MCF 10A (cell line): Measurements from ENCODE around the gene CCDC127. TPM values are rescaled to one million over a fixed set of nuclear protein-coding genes. Genes with fewer than 3 reads are reported as not detected.

ENCODE experiments used
- BruUV-seq: library from RNA; stranded (reverse); fragments of 400-500 nt; replicated peaks from 2 replicates; lab custom pipeline; 2021; lab: Mats Ljungman, UMichigan
- CTCF ChIA-PET: fragments of 300-600 bp; sonication (Branson Sonifier 250); formaldehyde crosslinking; extraction: SDS; loops from one replicate; lab custom pipeline; 2021; ENCODE audit warnings: antibody characterized with exemption, inconsistent platforms; lab: Yijun Ruan, JAX
- POLR2A ChIA-PET: fragments of 300-600, 350-650 bp; sonication (Branson Sonifier 250); formaldehyde crosslinking; extraction: SDS; loops from one replicate; lab custom pipeline; 2020; ENCODE audit warnings: antibody characterized with exemption, inconsistent platforms; lab: Yijun Ruan, JAX
- DNase-seq: peaks from one replicate; pipeline ENCODE4 v3.0.0-alpha.2; 2018; ENCODE audit not compliant: unreplicated experiment
- H3K27ac Mint-ChIP-seq: one replicate; pipeline ENCODE4 v1.8.0; 2022; ENCODE audit warnings: mild to moderate bottlenecking, low read depth, mixed read lengths; ENCODE audit not compliant: unreplicated experiment
- H3K27me3 Mint-ChIP-seq: one replicate; pipeline ENCODE4 v1.8.0; 2022; ENCODE audit warnings: mixed read lengths; ENCODE audit not compliant: insufficient read depth, unreplicated experiment
- H3K36me3 Mint-ChIP-seq: one replicate; pipeline ENCODE4 v1.8.0; 2022; ENCODE audit warnings: mild to moderate bottlenecking, moderate library complexity, mixed read lengths; ENCODE audit not compliant: insufficient read depth, unreplicated experiment
- H3K4me1 Mint-ChIP-seq: one replicate; pipeline ENCODE4 v1.8.0; 2022; ENCODE audit warnings: mixed read lengths; ENCODE audit not compliant: insufficient read depth, unreplicated experiment
- H3K4me3 Mint-ChIP-seq: one replicate; pipeline ENCODE4 v1.8.0; 2022; ENCODE audit warnings: mild to moderate bottlenecking, moderate library complexity, mixed read lengths; ENCODE audit not compliant: unreplicated experiment
- H3K9me3 Mint-ChIP-seq: one replicate; pipeline ENCODE4 v1.8.0; 2022; ENCODE audit warnings: mixed read lengths; ENCODE audit not compliant: unreplicated experiment
- intact Hi-C: fragments of 100-400 bp; cut with micrococcal nuclease; formaldehyde crosslinking; loops from 2 replicates; pipeline ENCODE4 v1.14.1; 2022
- total RNA-seq: library from RNA; stranded (reverse); gene quantifications from 2 replicates; pipeline ENCODE4 v1.2.3, GENCODE V29; 2022
- TF ChIP-seq, protein P1 (sequence below): fragments of 200-600 bp; IDR thresholded peaks from one replicate; pipeline ENCODE4 v1.8.0; 2022; ENCODE audit warnings: antibody characterized with exemption, mild to moderate bottlenecking; ENCODE audit not compliant: unreplicated experiment

Gene CCDC127
- total RNA-seq, 1 experiment from 2014 or later = 4.5 TPM

DNA sequence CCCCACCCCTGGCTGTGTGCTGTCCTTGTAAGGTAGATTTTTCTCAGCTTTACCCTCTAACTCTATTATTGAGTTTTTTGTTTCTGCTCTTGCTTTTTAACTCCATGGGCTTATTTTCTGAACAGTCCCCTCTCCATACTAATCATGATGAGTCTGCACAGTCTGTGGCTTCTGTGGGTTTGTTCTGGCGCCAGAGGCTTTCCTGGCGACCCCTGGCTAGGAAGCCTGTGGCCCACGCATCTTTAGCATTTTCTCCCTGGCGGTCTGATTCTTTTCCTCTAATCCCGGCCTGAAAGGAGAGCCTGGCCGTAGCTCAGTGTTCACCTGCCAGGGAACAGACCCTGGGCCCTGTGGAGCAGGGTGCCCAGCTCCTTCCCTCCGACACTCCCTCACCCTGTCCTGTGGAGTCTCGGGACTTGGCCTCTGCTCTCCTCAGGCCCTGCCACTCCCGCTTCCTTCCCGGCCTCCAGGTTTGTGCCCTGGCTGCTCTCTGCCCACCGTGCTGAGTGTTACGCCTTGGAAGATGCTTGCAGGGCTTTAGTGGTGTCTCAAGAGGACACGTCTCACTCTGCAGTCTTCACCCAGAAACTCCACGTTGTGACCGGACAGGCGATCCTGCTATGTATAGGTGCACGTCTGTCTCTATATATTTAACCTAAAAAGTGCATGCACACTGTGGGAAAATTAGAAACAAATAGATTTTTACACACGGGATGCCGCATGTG, 58.3 kb downstream of the CCDC127 start:
- intact Hi-C loops = no loop called here
- H3K4me3 Mint-ChIP-seq = no peak overlapping the region
- BruUV-seq = no TSS peak
- TF ChIP-seq, protein P1, sequence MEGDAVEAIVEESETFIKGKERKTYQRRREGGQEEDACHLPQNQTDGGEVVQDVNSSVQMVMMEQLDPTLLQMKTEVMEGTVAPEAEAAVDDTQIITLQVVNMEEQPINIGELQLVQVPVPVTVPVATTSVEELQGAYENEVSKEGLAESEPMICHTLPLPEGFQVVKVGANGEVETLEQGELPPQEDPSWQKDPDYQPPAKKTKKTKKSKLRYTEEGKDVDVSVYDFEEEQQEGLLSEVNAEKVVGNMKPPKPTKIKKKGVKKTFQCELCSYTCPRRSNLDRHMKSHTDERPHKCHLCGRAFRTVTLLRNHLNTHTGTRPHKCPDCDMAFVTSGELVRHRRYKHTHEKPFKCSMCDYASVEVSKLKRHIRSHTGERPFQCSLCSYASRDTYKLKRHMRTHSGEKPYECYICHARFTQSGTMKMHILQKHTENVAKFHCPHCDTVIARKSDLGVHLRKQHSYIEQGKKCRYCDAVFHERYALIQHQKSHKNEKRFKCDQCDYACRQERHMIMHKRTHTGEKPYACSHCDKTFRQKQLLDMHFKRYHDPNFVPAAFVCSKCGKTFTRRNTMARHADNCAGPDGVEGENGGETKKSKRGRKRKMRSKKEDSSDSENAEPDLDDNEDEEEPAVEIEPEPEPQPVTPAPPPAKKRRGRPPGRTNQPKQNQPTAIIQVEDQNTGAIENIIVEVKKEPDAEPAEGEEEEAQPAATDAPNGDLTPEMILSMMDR = no peak
- DNase-seq = no peak
- CTCF ChIA-PET = no interaction called here
- H3K27ac Mint-ChIP-seq = no peak overlapping the region
- POLR2A ChIA-PET = no interaction called here
- H3K36me3 Mint-ChIP-seq = no peaks in the 10 kb centered on the region
- no peaks in the 10 kb centered on the region for H3K9me3 Mint-ChIP-seq
- H3K4me1 Mint-ChIP-seq = peaks cover 5% of the 10 kb centered on the region
- H3K27me3 Mint-ChIP-seq = peaks cover 43% of the 10 kb centered on the region

DNA sequence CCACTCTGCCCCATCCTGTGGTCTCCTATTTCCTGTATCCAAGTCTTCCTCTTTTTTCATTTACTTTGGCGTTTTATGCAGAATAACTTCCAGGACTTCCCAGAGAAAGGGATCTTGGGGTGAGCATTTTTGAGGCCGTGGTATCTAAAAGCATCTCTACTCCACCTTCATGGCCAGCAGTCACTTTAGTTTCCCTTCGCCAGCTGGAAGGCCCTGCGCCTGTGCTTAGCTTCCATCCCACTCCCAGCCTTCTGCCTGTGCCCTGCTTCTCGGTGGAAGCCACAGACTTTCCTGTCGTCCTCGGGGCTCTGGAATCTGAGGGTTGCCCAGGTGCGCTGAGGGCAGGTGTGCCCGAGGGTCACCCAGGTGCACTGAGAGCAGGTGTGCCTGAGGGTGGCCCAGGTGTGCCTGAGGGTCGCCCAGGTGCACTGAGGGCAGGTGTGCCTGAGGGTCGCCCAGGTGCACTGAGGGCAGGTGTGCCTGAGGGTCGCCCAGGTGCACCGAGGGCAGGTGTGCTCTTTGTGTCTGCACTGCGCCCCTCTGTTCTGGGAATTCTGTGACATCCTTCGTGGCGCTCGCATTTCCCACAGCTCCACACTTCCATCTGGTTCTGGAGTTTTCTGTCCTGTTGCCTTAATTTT, 59.0 kb downstream of the CCDC127 start:
- Mint-ChIP-seq H3K36me3 (no peaks in the 10 kb centered on the region), H3K27ac (no peak overlapping the region), H3K9me3 (no peaks in the 10 kb centered on the region), H3K4me3 (no peak overlapping the region), H3K27me3 (peaks cover 43% of the 10 kb centered on the region), H3K4me1 (peaks cover 5% of the 10 kb centered on the region)
- intact Hi-C loops = no loop called here
- ChIA-PET CTCF (no interaction called here), POLR2A (no interaction called here)
- no TSS peak for BruUV-seq
- DNase-seq = no peak
- TF ChIP-seq, protein P1 = no peak

DNA sequence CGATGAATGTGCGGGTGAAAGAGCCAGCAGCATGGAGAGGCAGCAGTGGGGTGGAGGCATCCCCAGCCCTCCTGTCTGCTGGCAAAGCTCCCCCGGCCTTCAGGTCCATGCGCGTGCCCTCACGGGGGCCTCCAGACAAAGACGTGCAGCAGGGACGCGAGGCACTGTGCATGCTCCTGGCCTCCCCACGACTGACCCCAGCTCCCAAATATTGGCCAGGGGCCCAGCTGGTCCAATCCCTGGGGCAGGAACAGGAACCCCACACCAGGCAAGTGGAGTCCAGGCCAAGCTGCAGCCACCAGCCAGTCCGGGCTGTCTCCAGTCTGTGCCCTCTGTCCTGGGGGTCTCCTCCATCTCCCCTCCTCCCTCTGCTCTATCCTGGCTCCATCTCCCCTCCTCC, 60.2 kb downstream of the CCDC127 start:
- Mint-ChIP-seq H3K27me3 (peaks cover 43% of the 10 kb centered on the region), H3K27ac (no peak overlapping the region), H3K4me3 (no peak overlapping the region), H3K4me1 (peaks cover 5% of the 10 kb centered on the region), H3K36me3 (no peaks in the 10 kb centered on the region), H3K9me3 (no peaks in the 10 kb centered on the region)
- TF ChIP-seq, protein P1 = no peak
- ChIA-PET POLR2A (no interaction called here), CTCF (no interaction called here)
- no TSS peak for BruUV-seq
- intact Hi-C loops = no loop called here
- DNase-seq = no peak

DNA sequence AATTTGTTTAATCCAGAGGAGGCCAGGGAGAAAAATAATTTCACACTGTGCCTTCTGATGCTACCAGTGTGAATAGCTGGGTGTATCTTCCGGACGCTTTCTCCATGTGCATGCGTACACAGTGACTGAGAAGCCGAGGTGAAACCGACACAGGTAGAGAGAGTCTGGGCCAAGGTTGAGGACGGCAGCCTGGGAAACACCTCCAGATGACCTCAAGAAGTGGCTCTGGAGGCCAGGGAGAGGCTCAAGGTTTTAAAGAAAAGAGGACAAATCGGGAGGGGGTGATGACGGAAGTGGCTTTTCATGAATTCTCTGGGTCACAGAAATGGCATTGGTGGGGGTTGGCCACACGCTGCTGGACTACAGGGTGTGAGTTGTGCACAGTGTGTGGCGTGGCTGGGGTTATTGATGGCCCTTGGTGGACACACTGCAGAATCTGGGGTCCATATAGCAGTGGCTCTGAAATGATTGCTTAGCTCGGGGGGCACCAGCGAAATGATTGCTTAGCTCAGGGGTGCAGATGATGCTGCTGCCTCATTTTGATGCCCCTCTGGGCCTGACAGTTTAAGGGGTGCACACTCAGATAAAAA, 60.7 kb downstream of the CCDC127 start:
- DNase-seq = no peak
- Mint-ChIP-seq H3K4me1 (peaks cover 5% of the 10 kb centered on the region), H3K27me3 (peaks cover 43% of the 10 kb centered on the region), H3K4me3 (no peak overlapping the region), H3K27ac (no peak overlapping the region), H3K36me3 (no peaks in the 10 kb centered on the region), H3K9me3 (no peaks in the 10 kb centered on the region)
- no TSS peak for BruUV-seq
- POLR2A ChIA-PET = interaction anchor here (0.7 kb wide), 1 partner anchor 256 kb away, joined by 3 read pairs; no protein-coding TSS in a partner anchor
- TF ChIP-seq, protein P1 = no peak
- intact Hi-C loops = no loop called here
- CTCF ChIA-PET = no interaction called here
